Measurements from ENCODE around the gene RHBDL3.

Gene RHBDL3

GRCh38 chr17:32240750-32241149 is 24.9 kb upstream of the RHBDL3 start:
- no peak for TF ChIP-seq CTCF (IDR thresholded peaks at IDR 0.05; ENCODE audit: extremely low read depth, missing control alignments)
- DNase-seq (ENCODE audit: low spot score), result no peak

- no peak for TF ChIP-seq CTCF (IDR thresholded peaks at IDR 0.05; ENCODE audit: extremely low read depth, missing control alignments)
- no peak for DNase-seq (ENCODE audit: low spot score)
These were observed 24.0 kb upstream of the RHBDL3 start for GRCh38 chr17:32241640-32242039.

GRCh38 chr17:32249475-32249874 is 16.2 kb upstream of the RHBDL3 start:
- no peak for TF ChIP-seq CTCF (IDR thresholded peaks at IDR 0.05; ENCODE audit: extremely low read depth, missing control alignments)

GRCh38 chr17:32253117-32253611 is 12.5 kb upstream of the RHBDL3 start:
- TF ChIP-seq CTCF (IDR thresholded peaks at IDR 0.05; ENCODE audit: extremely low read depth, missing control alignments), result peak; percentile 99
- DNase-seq (ENCODE audit: low spot score), result peak; percentile 81

More at GRCh38 chr17:32249475-32249874, 16.2 kb upstream of the RHBDL3 start:
- DNase-seq (ENCODE audit: low spot score), result no peak

GRCh38 chr17:32256012-32256700 is 9.5 kb upstream of the RHBDL3 start:
- TF ChIP-seq CTCF (IDR thresholded peaks at IDR 0.05; ENCODE audit: extremely low read depth, missing control alignments), result no peak
- DNase-seq (ENCODE audit: low spot score), result no peak

- no peak for DNase-seq (ENCODE audit: low spot score)
- no peak for TF ChIP-seq CTCF (IDR thresholded peaks at IDR 0.05; ENCODE audit: extremely low read depth, missing control alignments)
These were observed 9.0 kb upstream of the RHBDL3 start for GRCh38 chr17:32256701-32257019.

GRCh38 chr17:32258383-32259140 is 7.1 kb upstream of the RHBDL3 start:
- no peak for DNase-seq (ENCODE audit: low spot score)

More at GRCh38 chr17:32258383-32259140, 7.1 kb upstream of the RHBDL3 start:
- TF ChIP-seq CTCF (IDR thresholded peaks at IDR 0.05; ENCODE audit: extremely low read depth, missing control alignments), result no peak

Data from GM20000 (cell line).